OCI-LY3 (cell line): ENCODE measurements around the gene CDC42BPA.

Source experiments
- CTCF ChIP-seq: fragments of 200-600, 300-600 bp; sonication (generic); IDR thresholded peaks from 2 replicates; pipeline ENCODE4 v1.5.1; 2014; ENCODE audit warnings: antibody characterized with exemption, low read length, low read depth
- EZH2phosphoT487 ChIP-seq: fragments of 200-600 bp; shearing (Covaris generic); IDR thresholded peaks from 2 replicates; pipeline ENCODE4 v1.6.1; 2018; ENCODE audit warnings: antibody characterized with exemption, mixed run types, low read depth

GRCh38 chr1:227215863-227216510 lies 102.3 kb downstream of the CDC42BPA start:
- TF ChIP-seq CTCF (no peak), EZH2phosphoT487 (no peak)
